Lung (tissue), 12 donors: ENCODE measurements around the gene ZNRD2. TPM values are rescaled to one million over a fixed set of nuclear protein-coding genes. Genes with fewer than 3 reads are reported as not detected.

Source experiments
- ATAC-seq: fragments of 200-7000 bp; cut with Tn5 transposase; one replicate; pipeline ENCODE4 v1.9.1; 2020; ENCODE audit warnings: moderate number of reproducible peaks; ENCODE audit not compliant: insufficient read depth, low FRiP score
- DNase-seq, 3 donors: peaks; one replicate each; pipeline ENCODE4 v3.0.0-alpha.2; 2013 to 2017
- H3K27ac ChIP-seq, 2 donors: one replicate each; pipeline ENCODE4 v1.5.1; 2013; ENCODE audit warnings: mild to moderate bottlenecking in 2 of 2, moderate library complexity in 2 of 2, control low read depth in 1 of 2, inconsistent platforms in 1 of 2, low read depth in 1 of 2, low read length in 1 of 2
- H3K27me3 ChIP-seq, 3 donors: one replicate each; pipeline ENCODE4 v1.5.1; 2013; ENCODE audit warnings: low read length in 2 of 3; ENCODE audit not compliant: control insufficient read depth in 3 of 3, insufficient read depth in 3 of 3
- H3K36me3 ChIP-seq, 4 donors: one replicate each; pipeline ENCODE4 v1.5.1; 2013; ENCODE audit warnings: low read length in 4 of 4, mild to moderate bottlenecking in 1 of 4, moderate library complexity in 1 of 4; ENCODE audit not compliant: control insufficient read depth in 4 of 4, insufficient read depth in 4 of 4
- H3K4me1 ChIP-seq, 5 donors: one replicate each; pipeline ENCODE4 v1.5.1; 2013; ENCODE audit warnings: low read length in 5 of 5, mild to moderate bottlenecking in 2 of 5, moderate library complexity in 1 of 5; ENCODE audit not compliant: control insufficient read depth in 5 of 5, insufficient read depth in 5 of 5
- H3K4me3 ChIP-seq: one replicate; pipeline ENCODE4 v1.5.1; 2013; ENCODE audit warnings: mild to moderate bottlenecking, control low read depth, moderate library complexity
- H3K9ac ChIP-seq, 2 donors: one replicate each; pipeline ENCODE4 v1.5.1; 2013; ENCODE audit warnings: low read length in 2 of 2, control low read depth in 1 of 2; ENCODE audit not compliant: insufficient read depth in 1 of 2
- H3K9me3 ChIP-seq, 4 donors: one replicate each; pipeline ENCODE4 v1.5.1; 2013; ENCODE audit warnings: low read length in 3 of 4, mild to moderate bottlenecking in 1 of 4, moderate library complexity in 1 of 4; ENCODE audit not compliant: control insufficient read depth in 4 of 4, insufficient read depth in 3 of 4
- WGBS, 2 donors: extraction: QIAGEN DNeasy Blood & Tissue Kit; methylation state at CpG; one replicate each; pipeline ENCODE4 v1.1.7; 2013; 5-methylcytosine and 5-hydroxymethylcytosine counted together
- polyA plus RNA-seq, 2 donors: library from polyadenylated mRNA; stranded (reverse); fragments of 200-250 nt; gene quantifications; one replicate each; pipeline ENCODE4 v1.2.1, GENCODE V29; 2013
- total RNA-seq, 2 donors: library from RNA; depleted of rRNA in 1 of 2; stranded (reverse); fragments of >200 nt in 1 of 2; gene quantifications; one replicate each; pipeline ENCODE4 v1.2.1, GENCODE V29; 2014 to 2021
- TF ChIP-seq, protein P1 (sequence below): IDR thresholded peaks from 2 replicates; pipeline ENCODE4 v1.5.1; 2012; ENCODE audit warnings: mild to moderate bottlenecking; ENCODE audit errors: control extremely low read depth, extremely low read depth
- donor health status: control.
- donor health status: control.
- donor health status: Bipolar disorder and iron deficiency.
- donor health status: healthy.
- donor health status: DM: yes; HTN: yes; CAD: no.

Gene ZNRD2
- total and polyA plus RNA-seq, 4 donors, result 22.0 to 81.5 (median 50.8) TPM

DNA sequence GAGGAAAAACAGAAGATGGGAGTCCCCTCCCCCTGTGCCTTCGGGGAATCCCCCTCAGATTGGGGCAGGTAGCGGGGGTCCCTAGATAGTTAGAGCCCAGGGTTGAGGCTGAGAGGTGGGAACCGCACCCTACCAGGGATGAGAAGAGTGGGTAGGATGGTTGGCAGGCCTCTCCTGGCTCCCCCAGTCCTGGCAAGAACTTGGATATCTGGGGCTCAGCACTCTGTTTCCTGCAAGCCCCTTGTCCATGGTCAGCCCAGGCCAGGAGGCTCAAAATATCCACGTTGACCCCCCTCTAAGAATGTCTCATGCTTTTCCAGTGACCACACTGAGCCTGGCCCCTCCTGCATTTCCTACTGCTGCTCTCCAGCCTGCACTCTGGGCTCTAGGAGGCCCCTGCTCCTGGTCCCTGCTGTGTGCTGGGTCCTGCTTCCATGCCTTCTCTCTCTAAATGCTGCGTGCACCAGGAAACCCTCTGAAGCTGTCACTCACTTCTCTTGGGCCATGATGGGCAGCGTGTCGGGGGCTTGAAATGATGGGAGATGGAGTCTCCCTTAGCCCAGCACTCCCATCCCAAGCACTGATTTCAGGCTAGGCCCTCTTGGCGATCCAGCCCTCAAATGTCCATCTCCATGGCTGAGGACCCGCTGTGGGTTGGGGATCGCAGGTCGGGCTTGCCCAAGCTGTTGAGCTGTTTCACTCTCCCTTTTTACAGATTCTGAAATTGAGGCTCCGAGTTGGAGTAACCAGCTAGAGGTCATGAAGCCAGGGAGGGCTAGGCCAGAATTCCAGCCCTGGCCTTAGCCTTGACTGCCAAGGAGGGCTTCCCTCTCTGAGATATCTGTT, 41.7 kb downstream of the ZNRD2 start:
- no peaks in the 10 kb centered on the region for H3K27me3 ChIP-seq
- DNase-seq, result peak in 1 of 3 donors; percentile 23
- peak overlapping the region; percentile 94 to 97 for H3K27ac ChIP-seq
- peaks cover 4 to 50% (median 10%) of the 10 kb centered on the region in 5 donors for H3K4me1 ChIP-seq
- no peaks in the 10 kb centered on the region for H3K9me3 ChIP-seq
- TF ChIP-seq, protein P1, sequence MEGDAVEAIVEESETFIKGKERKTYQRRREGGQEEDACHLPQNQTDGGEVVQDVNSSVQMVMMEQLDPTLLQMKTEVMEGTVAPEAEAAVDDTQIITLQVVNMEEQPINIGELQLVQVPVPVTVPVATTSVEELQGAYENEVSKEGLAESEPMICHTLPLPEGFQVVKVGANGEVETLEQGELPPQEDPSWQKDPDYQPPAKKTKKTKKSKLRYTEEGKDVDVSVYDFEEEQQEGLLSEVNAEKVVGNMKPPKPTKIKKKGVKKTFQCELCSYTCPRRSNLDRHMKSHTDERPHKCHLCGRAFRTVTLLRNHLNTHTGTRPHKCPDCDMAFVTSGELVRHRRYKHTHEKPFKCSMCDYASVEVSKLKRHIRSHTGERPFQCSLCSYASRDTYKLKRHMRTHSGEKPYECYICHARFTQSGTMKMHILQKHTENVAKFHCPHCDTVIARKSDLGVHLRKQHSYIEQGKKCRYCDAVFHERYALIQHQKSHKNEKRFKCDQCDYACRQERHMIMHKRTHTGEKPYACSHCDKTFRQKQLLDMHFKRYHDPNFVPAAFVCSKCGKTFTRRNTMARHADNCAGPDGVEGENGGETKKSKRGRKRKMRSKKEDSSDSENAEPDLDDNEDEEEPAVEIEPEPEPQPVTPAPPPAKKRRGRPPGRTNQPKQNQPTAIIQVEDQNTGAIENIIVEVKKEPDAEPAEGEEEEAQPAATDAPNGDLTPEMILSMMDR, result no peak
- no peak for ATAC-seq
- peak overlapping the region; percentile 7 for H3K4me3 ChIP-seq
- WGBS, 2 donors, result 41 to 54% methylated on average over 12 of the region's 12 CpGs
- H3K36me3 ChIP-seq, result peaks cover 0 to 38% (median 8%) of the 10 kb centered on the region in 4 donors
- no peak overlapping the region for H3K9ac ChIP-seq

DNA sequence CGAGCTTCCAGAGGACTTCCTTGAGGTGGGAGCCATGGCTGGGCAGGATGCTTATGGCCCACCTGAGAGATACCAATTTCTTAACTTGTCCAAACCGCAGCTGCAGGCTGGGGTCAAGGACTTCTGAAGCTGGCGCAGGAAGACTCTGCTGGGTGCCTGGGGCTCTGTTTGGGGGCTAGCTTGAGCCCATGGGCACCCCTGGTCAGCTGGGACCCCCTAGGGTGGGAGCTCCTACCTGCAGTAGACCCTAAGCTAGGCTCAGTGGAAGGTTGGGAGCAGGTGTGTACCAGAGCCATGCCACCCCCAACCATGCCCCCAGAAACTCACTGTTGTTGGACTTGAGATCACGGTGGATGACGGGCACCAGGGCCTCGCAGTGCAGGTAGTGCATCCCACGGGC, 42.4 kb downstream of the ZNRD2 start:
- Histone ChIP-seq H3K36me3 (peaks cover 0 to 37% (median 8%) of the 10 kb centered on the region in 4 donors), H3K9me3 (no peaks in the 10 kb centered on the region), H3K27ac (peak overlapping the region; percentile 94 to 97), H3K9ac (no peak overlapping the region), H3K27me3 (no peaks in the 10 kb centered on the region), H3K4me1 (peaks cover 2 to 45% (median 11%) of the 10 kb centered on the region in 5 donors), H3K4me3 (peak overlapping the region; percentile 69)
- no peak for DNase-seq
- ATAC-seq, result no peak
- 45% methylated on average over 7 of the region's 7 CpGs for WGBS, 2 donors
- TF ChIP-seq, protein P1, result no peak

DNA sequence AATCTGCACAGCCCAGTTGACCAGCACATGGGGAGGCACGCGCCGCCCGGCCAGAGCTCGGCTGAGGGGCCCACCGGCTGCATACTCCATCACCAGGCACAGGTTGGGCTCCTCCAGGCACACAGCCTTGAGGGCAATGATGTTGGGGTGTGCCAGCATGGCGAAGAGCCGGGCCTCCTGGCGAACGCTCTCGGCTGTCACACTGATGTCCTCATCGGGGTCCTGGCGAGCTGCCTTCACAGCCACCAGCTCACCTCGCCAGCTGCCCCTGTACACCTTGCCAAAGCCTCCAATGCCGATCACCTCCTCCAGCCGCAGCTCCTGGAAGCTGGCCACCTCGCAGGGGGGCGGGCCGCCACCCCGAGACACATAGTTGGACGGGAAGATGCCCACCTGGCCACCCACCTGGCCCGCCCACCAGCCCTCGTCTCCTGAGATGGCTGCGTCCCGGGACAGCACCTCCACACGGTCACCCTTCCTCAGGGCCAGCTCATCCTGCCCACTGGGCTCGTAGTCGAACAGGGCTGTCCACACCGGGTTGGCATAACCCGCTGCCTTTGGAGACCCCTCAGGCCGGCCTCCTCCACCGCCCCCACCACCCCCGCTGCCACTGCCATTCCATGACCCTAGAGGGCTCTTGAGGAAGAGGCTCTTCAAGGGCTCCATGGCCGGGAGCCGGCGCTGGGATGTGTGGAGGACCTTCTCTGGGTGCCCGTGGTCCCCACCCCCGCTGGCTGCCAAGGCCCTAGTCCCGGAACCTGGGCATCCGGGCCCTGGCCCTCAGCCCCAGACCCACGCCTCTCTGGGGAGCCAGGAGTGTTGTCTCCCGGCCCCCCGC, 43.0 kb downstream of the ZNRD2 start:
- TF ChIP-seq, protein P1, result no peak
- ATAC-seq (no peak), DNase-seq (peak in 2 of 3 donors; percentile 26 to 42)
- peak overlapping the region; percentile 63 to 90 for H3K9ac ChIP-seq
- peaks cover 0 to 36% (median 5%) of the 10 kb centered on the region in 4 donors for H3K36me3 ChIP-seq
- 13 to 15% methylated on average over 41 to 43 of the region's 43 CpGs for WGBS, 2 donors
- peaks cover 0 to 43% (median 11%) of the 10 kb centered on the region in 5 donors for H3K4me1 ChIP-seq
- no peaks in the 10 kb centered on the region for H3K27me3 ChIP-seq
- no peaks in the 10 kb centered on the region for H3K9me3 ChIP-seq
- peak overlapping the region; percentile 94 to 97 for H3K27ac ChIP-seq
- peak overlapping the region; percentile 69 for H3K4me3 ChIP-seq
